GM10266 (cell line): ENCODE measurements around the gene ITGA2B.
"Not testable (repeated sequence)": the region's sequence is repeated elsewhere in the genome, so short reads cannot be mapped to it uniquely, and the experiment has no call there.

Source experiments
- DNase-seq: peaks from one replicate; pipeline ENCODE4 v3.0.0; 2012; ENCODE audit errors: extremely low spot score
- CTCF ChIP-seq: IDR thresholded peaks from 2 replicates; pipeline ENCODE4 v1.5.1; 2012; ENCODE audit warnings: mild to moderate bottlenecking, low read depth; ENCODE audit not compliant: control insufficient read depth, insufficient read depth; ENCODE audit errors: missing control alignments

The ITGA2B gene

GRCh38 chr17:44348988-44349364, 40.5 kb downstream of the ITGA2B start:
- no peak for TF ChIP-seq CTCF
- no peak for DNase-seq

- no peak for TF ChIP-seq CTCF
- DNase-seq, result peak; percentile 82
Observed at GRCh38 chr17:44348234-44348987, 41.0 kb downstream of the ITGA2B start.

GRCh38 chr17:44347206-44348055, 42.0 kb downstream of the ITGA2B start:
- DNase-seq, result not testable (repeated sequence)

GRCh38 chr17:44346064-44346844, 43.2 kb downstream of the ITGA2B start:
- TF ChIP-seq CTCF, result peak; percentile 10
- DNase-seq, result no peak

- peak; percentile 77 for TF ChIP-seq CTCF
- peak; percentile 54 for DNase-seq
Observed at GRCh38 chr17:44345454-44346026, 43.9 kb downstream of the ITGA2B start.

GRCh38 chr17:44344939-44345453, 44.5 kb downstream of the ITGA2B start, which contains the start of gene GRN:
TSS of gene GRN (plus strand) at chr17:44345302. CDS start at chr17:44349165, 3,863 bp downstream.
- TF ChIP-seq CTCF, result no peak
- DNase-seq, result peak; percentile 95
